ENCODE data around the gene FGR. TPM values are rescaled to one million over a fixed set of nuclear protein-coding genes. Genes with fewer than 3 reads are reported as not detected.

Gene FGR
- total and polyA plus RNA-seq, 2 experiments from 2014 or later: 0.53 to 0.56 TPM

DNA sequence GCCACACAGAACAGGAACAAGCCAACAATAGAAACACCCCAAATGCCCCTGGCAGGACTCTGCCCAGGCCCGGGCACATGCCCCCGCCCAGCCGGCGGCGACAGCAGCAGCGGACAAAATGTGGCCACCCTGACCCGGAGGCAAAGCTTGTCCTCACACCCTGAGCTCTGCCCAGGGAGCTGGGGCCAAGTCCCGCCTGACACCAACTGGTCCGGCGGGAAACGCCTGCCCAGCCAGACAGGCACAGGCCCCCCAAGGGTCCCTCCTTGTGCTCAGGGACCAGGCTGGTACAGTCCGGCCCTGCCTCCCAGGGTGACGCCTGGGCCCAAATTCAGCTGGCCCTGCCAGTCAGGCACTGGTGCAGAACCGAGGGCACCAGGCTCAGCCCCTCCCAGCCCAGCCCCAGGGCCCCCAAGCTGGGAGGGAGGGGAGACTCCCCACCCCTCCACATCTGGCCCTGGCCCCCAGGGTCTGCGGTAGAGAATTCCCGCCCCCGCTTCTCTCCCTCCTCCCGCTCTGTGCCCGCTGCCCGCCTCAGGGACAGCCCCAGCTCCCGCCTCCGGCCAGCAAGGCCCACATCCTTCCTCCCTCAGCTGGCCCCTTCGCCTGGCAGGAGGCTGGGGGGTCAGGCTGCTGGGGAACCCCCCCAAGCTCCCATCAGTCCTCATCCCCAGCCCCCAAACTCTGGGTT lies 33.1 kb downstream of the FGR start:
- peak overlapping the region; percentile 89 for H3K4me2 ChIP-seq
- peaks cover 66% of the 10 kb centered on the region for H3K4me1 ChIP-seq (ENCODE audit: insufficient read depth)
- H3K4me1 Mint-ChIP-seq: peaks cover 57% of the 10 kb centered on the region
- peaks cover 53% of the 10 kb centered on the region for H3K79me2 ChIP-seq (replicated peaks; ENCODE audit: insufficient read depth)
- H2AFZ ChIP-seq: no peak overlapping the region
- no peaks in the 10 kb centered on the region; the same call in 2 of the 3 replicates for H3K36me3 Mint-ChIP-seq (ENCODE audit: low read depth)
- TF ChIP-seq JUNB (IDR thresholded peaks at IDR 0.05; ENCODE audit: unreplicated experiment) (no peak), EZH2 (IDR thresholded peaks at IDR 0.05; ENCODE audit: low read depth, unreplicated experiment) (no peak), CREB1 (CRISPR knock-in tag; IDR thresholded peaks at IDR 0.05; ENCODE audit: low read depth) (no peak), NANOG (IDR thresholded peaks at IDR 0.05; ENCODE audit: borderline replicate concordance) (no peak), STAT1 (IDR thresholded peaks at IDR 0.05; ENCODE audit: unreplicated experiment) (no peak), ZNF114 (CRISPR knock-in tag; IDR thresholded peaks at IDR 0.05) (no peak), POLR2AphosphoS5 (IDR thresholded peaks at IDR 0.05; ENCODE audit: low read depth) (no peak), ZNF331 (CRISPR knock-in tag; IDR thresholded peaks at IDR 0.05; ENCODE audit: low read depth) (no peak), EZH2phosphoT487 (IDR thresholded peaks at IDR 0.05; ENCODE audit: unreplicated experiment) (no peak)
- TF ChIP-seq, protein P1, sequence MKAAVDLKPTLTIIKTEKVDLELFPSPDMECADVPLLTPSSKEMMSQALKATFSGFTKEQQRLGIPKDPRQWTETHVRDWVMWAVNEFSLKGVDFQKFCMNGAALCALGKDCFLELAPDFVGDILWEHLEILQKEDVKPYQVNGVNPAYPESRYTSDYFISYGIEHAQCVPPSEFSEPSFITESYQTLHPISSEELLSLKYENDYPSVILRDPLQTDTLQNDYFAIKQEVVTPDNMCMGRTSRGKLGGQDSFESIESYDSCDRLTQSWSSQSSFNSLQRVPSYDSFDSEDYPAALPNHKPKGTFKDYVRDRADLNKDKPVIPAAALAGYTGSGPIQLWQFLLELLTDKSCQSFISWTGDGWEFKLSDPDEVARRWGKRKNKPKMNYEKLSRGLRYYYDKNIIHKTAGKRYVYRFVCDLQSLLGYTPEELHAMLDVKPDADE (IDR thresholded peaks at IDR 0.05): no peak
- TF ChIP-seq, protein P2, sequence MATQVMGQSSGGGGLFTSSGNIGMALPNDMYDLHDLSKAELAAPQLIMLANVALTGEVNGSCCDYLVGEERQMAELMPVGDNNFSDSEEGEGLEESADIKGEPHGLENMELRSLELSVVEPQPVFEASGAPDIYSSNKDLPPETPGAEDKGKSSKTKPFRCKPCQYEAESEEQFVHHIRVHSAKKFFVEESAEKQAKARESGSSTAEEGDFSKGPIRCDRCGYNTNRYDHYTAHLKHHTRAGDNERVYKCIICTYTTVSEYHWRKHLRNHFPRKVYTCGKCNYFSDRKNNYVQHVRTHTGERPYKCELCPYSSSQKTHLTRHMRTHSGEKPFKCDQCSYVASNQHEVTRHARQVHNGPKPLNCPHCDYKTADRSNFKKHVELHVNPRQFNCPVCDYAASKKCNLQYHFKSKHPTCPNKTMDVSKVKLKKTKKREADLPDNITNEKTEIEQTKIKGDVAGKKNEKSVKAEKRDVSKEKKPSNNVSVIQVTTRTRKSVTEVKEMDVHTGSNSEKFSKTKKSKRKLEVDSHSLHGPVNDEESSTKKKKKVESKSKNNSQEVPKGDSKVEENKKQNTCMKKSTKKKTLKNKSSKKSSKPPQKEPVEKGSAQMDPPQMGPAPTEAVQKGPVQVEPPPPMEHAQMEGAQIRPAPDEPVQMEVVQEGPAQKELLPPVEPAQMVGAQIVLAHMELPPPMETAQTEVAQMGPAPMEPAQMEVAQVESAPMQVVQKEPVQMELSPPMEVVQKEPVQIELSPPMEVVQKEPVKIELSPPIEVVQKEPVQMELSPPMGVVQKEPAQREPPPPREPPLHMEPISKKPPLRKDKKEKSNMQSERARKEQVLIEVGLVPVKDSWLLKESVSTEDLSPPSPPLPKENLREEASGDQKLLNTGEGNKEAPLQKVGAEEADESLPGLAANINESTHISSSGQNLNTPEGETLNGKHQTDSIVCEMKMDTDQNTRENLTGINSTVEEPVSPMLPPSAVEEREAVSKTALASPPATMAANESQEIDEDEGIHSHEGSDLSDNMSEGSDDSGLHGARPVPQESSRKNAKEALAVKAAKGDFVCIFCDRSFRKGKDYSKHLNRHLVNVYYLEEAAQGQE (IDR thresholded peaks at IDR 0.05; ENCODE audit: unreplicated experiment): no peak
- TF ChIP-seq, protein P3, sequence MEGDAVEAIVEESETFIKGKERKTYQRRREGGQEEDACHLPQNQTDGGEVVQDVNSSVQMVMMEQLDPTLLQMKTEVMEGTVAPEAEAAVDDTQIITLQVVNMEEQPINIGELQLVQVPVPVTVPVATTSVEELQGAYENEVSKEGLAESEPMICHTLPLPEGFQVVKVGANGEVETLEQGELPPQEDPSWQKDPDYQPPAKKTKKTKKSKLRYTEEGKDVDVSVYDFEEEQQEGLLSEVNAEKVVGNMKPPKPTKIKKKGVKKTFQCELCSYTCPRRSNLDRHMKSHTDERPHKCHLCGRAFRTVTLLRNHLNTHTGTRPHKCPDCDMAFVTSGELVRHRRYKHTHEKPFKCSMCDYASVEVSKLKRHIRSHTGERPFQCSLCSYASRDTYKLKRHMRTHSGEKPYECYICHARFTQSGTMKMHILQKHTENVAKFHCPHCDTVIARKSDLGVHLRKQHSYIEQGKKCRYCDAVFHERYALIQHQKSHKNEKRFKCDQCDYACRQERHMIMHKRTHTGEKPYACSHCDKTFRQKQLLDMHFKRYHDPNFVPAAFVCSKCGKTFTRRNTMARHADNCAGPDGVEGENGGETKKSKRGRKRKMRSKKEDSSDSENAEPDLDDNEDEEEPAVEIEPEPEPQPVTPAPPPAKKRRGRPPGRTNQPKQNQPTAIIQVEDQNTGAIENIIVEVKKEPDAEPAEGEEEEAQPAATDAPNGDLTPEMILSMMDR (conservative IDR thresholded peaks at IDR 0.05; ENCODE audit: low read depth in 2 of 2): no peak
- TF ChIP-seq, protein P4, sequence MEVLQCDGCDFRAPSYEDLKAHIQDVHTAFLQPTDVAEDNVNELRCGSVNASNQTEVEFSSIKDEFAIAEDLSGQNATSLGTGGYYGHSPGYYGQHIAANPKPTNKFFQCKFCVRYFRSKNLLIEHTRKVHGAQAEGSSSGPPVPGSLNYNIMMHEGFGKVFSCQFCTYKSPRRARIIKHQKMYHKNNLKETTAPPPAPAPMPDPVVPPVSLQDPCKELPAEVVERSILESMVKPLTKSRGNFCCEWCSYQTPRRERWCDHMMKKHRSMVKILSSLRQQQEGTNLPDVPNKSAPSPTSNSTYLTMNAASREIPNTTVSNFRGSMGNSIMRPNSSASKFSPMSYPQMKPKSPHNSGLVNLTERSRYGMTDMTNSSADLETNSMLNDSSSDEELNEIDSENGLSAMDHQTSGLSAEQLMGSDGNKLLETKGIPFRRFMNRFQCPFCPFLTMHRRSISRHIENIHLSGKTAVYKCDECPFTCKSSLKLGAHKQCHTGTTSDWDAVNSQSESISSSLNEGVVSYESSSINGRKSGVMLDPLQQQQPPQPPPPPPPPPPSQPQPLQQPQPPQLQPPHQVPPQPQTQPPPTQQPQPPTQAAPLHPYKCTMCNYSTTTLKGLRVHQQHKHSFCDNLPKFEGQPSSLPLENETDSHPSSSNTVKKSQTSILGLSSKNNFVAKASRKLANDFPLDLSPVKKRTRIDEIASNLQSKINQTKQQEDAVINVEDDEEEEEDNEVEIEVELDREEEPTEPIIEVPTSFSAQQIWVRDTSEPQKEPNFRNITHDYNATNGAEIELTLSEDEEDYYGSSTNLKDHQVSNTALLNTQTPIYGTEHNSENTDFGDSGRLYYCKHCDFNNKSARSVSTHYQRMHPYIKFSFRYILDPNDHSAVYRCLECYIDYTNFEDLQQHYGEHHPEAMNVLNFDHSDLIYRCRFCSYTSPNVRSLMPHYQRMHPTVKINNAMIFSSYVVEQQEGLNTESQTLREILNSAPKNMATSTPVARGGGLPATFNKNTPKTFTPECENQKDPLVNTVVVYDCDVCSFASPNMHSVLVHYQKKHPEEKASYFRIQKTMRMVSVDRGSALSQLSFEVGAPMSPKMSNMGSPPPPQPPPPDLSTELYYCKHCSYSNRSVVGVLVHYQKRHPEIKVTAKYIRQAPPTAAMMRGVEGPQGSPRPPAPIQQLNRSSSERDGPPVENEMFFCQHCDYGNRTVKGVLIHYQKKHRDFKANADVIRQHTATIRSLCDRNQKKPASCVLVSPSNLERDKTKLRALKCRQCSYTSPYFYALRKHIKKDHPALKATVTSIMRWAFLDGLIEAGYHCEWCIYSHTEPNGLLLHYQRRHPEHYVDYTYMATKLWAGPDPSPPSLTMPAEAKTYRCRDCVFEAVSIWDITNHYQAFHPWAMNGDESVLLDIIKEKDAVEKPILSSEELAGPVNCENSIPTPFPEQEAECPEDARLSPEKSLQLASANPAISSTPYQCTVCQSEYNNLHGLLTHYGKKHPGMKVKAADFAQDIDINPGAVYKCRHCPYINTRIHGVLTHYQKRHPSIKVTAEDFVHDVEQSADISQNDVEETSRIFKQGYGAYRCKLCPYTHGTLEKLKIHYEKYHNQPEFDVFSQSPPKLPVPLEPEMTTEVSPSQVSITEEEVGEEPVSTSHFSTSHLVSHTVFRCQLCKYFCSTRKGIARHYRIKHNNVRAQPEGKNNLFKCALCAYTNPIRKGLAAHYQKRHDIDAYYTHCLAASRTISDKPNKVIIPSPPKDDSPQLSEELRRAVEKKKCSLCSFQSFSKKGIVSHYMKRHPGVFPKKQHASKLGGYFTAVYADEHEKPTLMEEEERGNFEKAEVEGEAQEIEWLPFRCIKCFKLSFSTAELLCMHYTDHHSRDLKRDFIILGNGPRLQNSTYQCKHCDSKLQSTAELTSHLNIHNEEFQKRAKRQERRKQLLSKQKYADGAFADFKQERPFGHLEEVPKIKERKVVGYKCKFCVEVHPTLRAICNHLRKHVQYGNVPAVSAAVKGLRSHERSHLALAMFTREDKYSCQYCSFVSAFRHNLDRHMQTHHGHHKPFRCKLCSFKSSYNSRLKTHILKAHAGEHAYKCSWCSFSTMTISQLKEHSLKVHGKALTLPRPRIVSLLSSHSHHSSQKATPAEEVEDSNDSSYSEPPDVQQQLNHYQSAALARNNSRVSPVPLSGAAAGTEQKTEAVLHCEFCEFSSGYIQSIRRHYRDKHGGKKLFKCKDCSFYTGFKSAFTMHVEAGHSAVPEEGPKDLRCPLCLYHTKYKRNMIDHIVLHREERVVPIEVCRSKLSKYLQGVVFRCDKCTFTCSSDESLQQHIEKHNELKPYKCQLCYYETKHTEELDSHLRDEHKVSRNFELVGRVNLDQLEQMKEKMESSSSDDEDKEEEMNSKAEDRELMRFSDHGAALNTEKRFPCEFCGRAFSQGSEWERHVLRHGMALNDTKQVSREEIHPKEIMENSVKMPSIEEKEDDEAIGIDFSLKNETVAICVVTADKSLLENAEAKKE (CRISPR knock-in tag; IDR thresholded peaks at IDR 0.05): no peak
- H3K27ac Mint-ChIP-seq: no peak overlapping the region
- H3K9me3 Mint-ChIP-seq: no peaks in the 10 kb centered on the region
- H3K27me3 Mint-ChIP-seq (ENCODE audit: insufficient read depth, low read depth, poor library complexity): peaks cover 30% of the 10 kb centered on the region
- H3K27me3 ChIP-seq (ENCODE audit: insufficient read depth): peaks cover 8% of the 10 kb centered on the region; the same call in 1 of the 2 replicates
- ATAC-seq (peak; percentile 0; the same call in 2 of the 3 replicates), DNase-seq (ENCODE audit: low spot score) (no peak)
- peak overlapping the region; percentile 89 for H3K4me3 ChIP-seq
- H3K4me3 Mint-ChIP-seq: peak overlapping the region; percentile 85
- H3K36me3 ChIP-seq (ENCODE audit: insufficient read depth): no peaks in the 10 kb centered on the region
- no peaks in the 10 kb centered on the region for H3K9me2 ChIP-seq (ENCODE audit: insufficient read depth)
- 0 out of 2 replicates have a peak, but pooled peaks cover 12% of the 10 kb centered on the region for H3F3A ChIP-seq (replicated peaks; ENCODE audit: low read depth)
- peaks cover 23% of the 10 kb centered on the region for H4K20me1 ChIP-seq (replicated peaks; ENCODE audit: insufficient read depth)
- H3K27ac ChIP-seq (ENCODE audit: low read depth): no peak overlapping the region

All from GM23338 (cell line).